Gastroesophageal sphincter (tissue), 3 donors: Measurements from ENCODE around the gene CDKL5.

Experiments
- CTCF ChIP-seq, 4 experiments: fragments of 200-600 bp in 2 of 4; fragments of 450-650 bp in 2 of 4; sonication (generic) in 1 of 4; IDR thresholded peaks; one replicate each; pipeline ENCODE4 v1.5.1; 2017 to 2019; ENCODE audit warnings: antibody characterized with exemption in 4 of 4, mild to moderate bottlenecking in 2 of 4, moderate library complexity in 2 of 4
- EP300 ChIP-seq: sonication (generic); formaldehyde crosslinking; IDR thresholded peaks from one replicate; pipeline ENCODE4 v1.6.1; 2017; ENCODE audit warnings: antibody characterized with exemption, mild to moderate bottlenecking
- POLR2A ChIP-seq, 2 donors: fragments of 450-650 bp; IDR thresholded peaks; one replicate each; pipeline ENCODE4 v1.6.1; 2017; ENCODE audit warnings: antibody characterized with exemption in 2 of 2, mild to moderate bottlenecking in 2 of 2, moderate library complexity in 1 of 2

GRCh38 chrX:18548996-18549395 lies 123.6 kb downstream of the CDKL5 start:
- TF ChIP-seq EP300 (no peak), POLR2A (IDR thresholded peaks at IDR 0.05) (no peak), CTCF (IDR thresholded peaks at IDR 0.05) (no peak)
